Measurements from ENCODE around the gene NR1H2.
"Not testable (repeated sequence)": the region's sequence is repeated elsewhere in the genome, so short reads cannot be mapped to it uniquely, and the experiment has no call there.

NR1H2 gene

GRCh38 chr19:50379602-50380001, 3.3 kb downstream of the NR1H2 start:
- DNase-seq = no peak

- DNase-seq = no peak
Measured at GRCh38 chr19:50380137-50380536, 3.9 kb downstream of the NR1H2 start.

- no peak for DNase-seq
Measured at GRCh38 chr19:50380751-50381151, 4.5 kb downstream of the NR1H2 start.

- no peak for DNase-seq
Measured at GRCh38 chr19:50381881-50382729, 5.8 kb downstream of the NR1H2 start.

GRCh38 chr19:50383001-50383851, 7.0 kb downstream of the NR1H2 start:
- DNase-seq = no peak

- DNase-seq = peak; percentile 94
Measured at GRCh38 chr19:50383852-50384684, 7.8 kb downstream of the NR1H2 start, which contains the start of gene POLD1. Gene POLD1 (plus strand): TSS chr19:50384347. CDS start chr19:50398852, 14,505 bp downstream.

GRCh38 chr19:50384685-50385535, 8.7 kb downstream of the NR1H2 start:
- DNase-seq = no peak

GRCh38 chr19:50387176-50387867, 11.1 kb downstream of the NR1H2 start:
- peak; percentile 7 for DNase-seq

GRCh38 chr19:50387868-50388245, 11.6 kb downstream of the NR1H2 start:
- no peak for DNase-seq

GRCh38 chr19:50390295-50390694, 14.0 kb downstream of the NR1H2 start:
- DNase-seq = not testable (repeated sequence)

GRCh38 chr19:50390952-50391351, 14.7 kb downstream of the NR1H2 start:
- not testable (repeated sequence) for DNase-seq

- no peak for DNase-seq
Measured at GRCh38 chr19:50392759-50393158, 16.5 kb downstream of the NR1H2 start.

GRCh38 chr19:50393589-50393988, 17.3 kb downstream of the NR1H2 start:
- DNase-seq = no peak

GRCh38 chr19:50394017-50394416, 17.8 kb downstream of the NR1H2 start:
- DNase-seq = no peak

- no peak for DNase-seq
Measured at GRCh38 chr19:50398675-50399367, 22.6 kb downstream of the NR1H2 start.

GRCh38 chr19:50399368-50399745, 23.1 kb downstream of the NR1H2 start:
- no peak for DNase-seq

GRCh38 chr19:50401605-50402450, 25.6 kb downstream of the NR1H2 start:
- no peak for DNase-seq

- no peak for DNase-seq
Measured at GRCh38 chr19:50402544-50403301, 26.5 kb downstream of the NR1H2 start.

Measured in 8988T (cell line).